ENCODE measurements around the gene GIT2. TPM values are rescaled to one million over a fixed set of nuclear protein-coding genes. Genes with fewer than 3 reads are reported as not detected.

GIT2 gene
- total and polyA plus RNA-seq, 2 of the 13 experiments (the other 11 are each of a cell fraction or from before 2014, with no cell fraction given), result 18.4 to 19.8 TPM

DNA sequence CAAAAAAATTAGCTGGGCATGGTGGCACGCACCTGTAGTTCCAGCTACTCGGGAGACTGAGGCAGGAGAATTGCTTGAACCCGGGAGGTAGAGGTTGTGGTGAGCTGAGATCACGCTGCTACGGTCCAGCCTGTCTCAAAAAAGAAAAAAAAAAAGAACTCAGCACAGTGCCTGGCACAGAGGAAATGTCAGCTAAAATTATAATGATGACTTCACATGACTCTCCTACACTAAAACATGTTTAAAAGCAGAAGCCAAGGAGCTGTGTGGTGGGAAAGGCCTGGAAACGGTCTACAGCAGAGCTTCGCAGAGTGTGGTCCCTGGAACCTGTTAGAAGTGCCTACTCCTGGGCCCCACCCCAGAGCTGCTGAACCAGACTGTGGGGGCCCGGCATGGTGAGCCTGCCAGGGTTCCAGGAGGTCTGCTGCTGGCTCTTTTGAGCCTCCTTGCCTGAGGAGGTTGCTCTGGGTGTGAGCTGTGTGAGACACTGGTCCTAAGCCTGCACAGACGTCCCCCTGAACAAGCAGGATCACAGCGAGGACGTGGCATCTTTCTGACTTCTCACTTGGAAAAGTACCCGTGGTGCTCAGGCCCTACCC lies 68.0 kb downstream of the GIT2 start:
- intact Hi-C loops (cut with micrococcal nuclease; ENCODE audit: unreplicated experiment), result loop anchor here (5.0 kb wide), 1 partner anchor 76 kb away; no protein-coding TSS in a partner anchor
- Histone ChIP-seq H4K20me1 (ENCODE audit: insufficient read depth, low read length) (no peaks in the 10 kb centered on the region), H3K4me3 (replicated peaks in 1 of 3; ENCODE audit: insufficient read depth in 1 of 3, low read depth in 2 of 3, low read length in 3 of 3) (no peak overlapping the region), H3K4me2 (ENCODE audit: low read depth, low read length) (no peak overlapping the region), H3K9me3 (ENCODE audit: low read length) (no peaks in the 10 kb centered on the region), H3K27ac (ENCODE audit: extremely low read length, insufficient read depth, low read length) (no peak overlapping the region), H3K4me1 (ENCODE audit: insufficient read depth, low read length) (peaks cover 25% of the 10 kb centered on the region), H3K27me3 (ENCODE audit: control insufficient read depth in 1 of 2, insufficient read depth in 2 of 2, low read length in 2 of 2) (no peaks in the 10 kb centered on the region), H3K9ac (ENCODE audit: insufficient read depth, low read depth, low read length) (no peak overlapping the region), H3K36me3 (replicated peaks in 1 of 2; ENCODE audit: control insufficient read depth in 1 of 2, insufficient read depth in 2 of 2, low read length in 2 of 2) (peaks cover 6 to 19% of the 10 kb centered on the region in 2 experiments; a peak in 4 of 5 replicates), H2AFZ (ENCODE audit: low read length) (no peak overlapping the region), H3K79me2 (ENCODE audit: insufficient read depth, low read length) (no peaks in the 10 kb centered on the region)
- ChIA-PET POLR2A (no interaction called here), CTCF (ENCODE audit: low intra/inter-chr PET ratio, low total read pairs) (interaction anchor here (0.9 to 2.3 kb wide), 2 partner anchors 10 to 75 kb away, joined by 3 to 10 read pairs; no protein-coding TSS in a partner anchor)
- in situ Hi-C loops (cut with HindIII; ENCODE audit: extremely low pct_ligation_motif_present, low pct_unique_long_range_greater_than_20kb), result no loop called here
- BruUV-seq (replicated peaks), result no TSS peak
- FAIRE-seq, result no peak
- no peak for ATAC-seq
- peak; percentile 36 for TF ChIP-seq AGO2 (optimal IDR thresholded peaks at IDR 0.05; ENCODE audit: low read depth, low read length)
- no peak for TF ChIP-seq ZNF281 (CRISPR knock-in tag; IDR thresholded peaks at IDR 0.05; ENCODE audit: borderline replicate concordance)
- DNase-seq (ENCODE audit: low spot score), result no peak
- 91% methylated on average over 6 of the region's 12 CpGs for WGBS (ENCODE audit: low lambda C conversion rate)

DNA sequence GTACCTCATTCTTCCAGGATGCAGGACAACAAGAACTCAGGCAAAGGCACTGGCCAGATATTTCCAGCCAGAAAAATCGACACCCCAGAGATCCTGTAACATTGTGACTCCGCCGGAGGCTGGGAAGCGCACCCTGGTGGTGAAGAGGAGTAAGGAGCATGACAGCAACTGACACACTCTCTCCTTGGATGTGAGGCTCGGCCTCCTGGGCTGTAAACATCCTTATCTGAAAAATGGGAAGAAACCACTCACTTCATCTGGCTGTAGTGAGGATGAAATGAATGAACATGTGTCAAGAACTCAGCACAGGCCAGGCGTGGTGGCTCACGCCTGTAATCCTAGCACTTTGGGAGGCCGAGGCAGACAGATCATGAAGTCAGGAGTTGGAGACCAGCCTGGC lies 68.5 kb downstream of the GIT2 start:
- FAIRE-seq, result peak; percentile 89
- intact Hi-C loops (cut with micrococcal nuclease; ENCODE audit: unreplicated experiment), result loop anchor here (5.0 kb wide), 1 partner anchor 75 kb away; no protein-coding TSS in a partner anchor
- Histone ChIP-seq H3K4me3 (replicated peaks in 1 of 3; ENCODE audit: insufficient read depth in 1 of 3, low read depth in 2 of 3, low read length in 3 of 3) (no peak overlapping the region), H3K9ac (ENCODE audit: insufficient read depth, low read depth, low read length) (no peak overlapping the region), H3K36me3 (replicated peaks in 1 of 2; ENCODE audit: control insufficient read depth in 1 of 2, insufficient read depth in 2 of 2, low read length in 2 of 2) (peaks cover 3 to 14% of the 10 kb centered on the region in 2 experiments; a peak in 2 of 5 replicates), H2AFZ (ENCODE audit: low read length) (no peak overlapping the region), H3K9me3 (ENCODE audit: low read length) (no peaks in the 10 kb centered on the region), H3K27ac (ENCODE audit: extremely low read length, insufficient read depth, low read length) (no peak overlapping the region), H3K79me2 (ENCODE audit: insufficient read depth, low read length) (no peaks in the 10 kb centered on the region), H3K4me2 (ENCODE audit: low read depth, low read length) (no peak overlapping the region), H4K20me1 (ENCODE audit: insufficient read depth, low read length) (no peaks in the 10 kb centered on the region), H3K27me3 (ENCODE audit: control insufficient read depth in 1 of 2, insufficient read depth in 2 of 2, low read length in 2 of 2) (no peaks in the 10 kb centered on the region), H3K4me1 (ENCODE audit: insufficient read depth, low read length) (peaks cover 25% of the 10 kb centered on the region)
- WGBS (ENCODE audit: low lambda C conversion rate), result 58% methylated on average over 8 of the region's 8 CpGs
- ChIA-PET CTCF (ENCODE audit: low intra/inter-chr PET ratio, low total read pairs) (interaction anchor here (0.9 to 2.3 kb wide), 2 partner anchors 10 to 74 kb away, joined by 3 to 10 read pairs; no protein-coding TSS in a partner anchor), POLR2A (no interaction called here)
- peak; percentile 44 for DNase-seq (ENCODE audit: low spot score)
- no TSS peak for BruUV-seq (replicated peaks)
- ATAC-seq, result peak; percentile 78
- in situ Hi-C loops (cut with HindIII; ENCODE audit: extremely low pct_ligation_motif_present, low pct_unique_long_range_greater_than_20kb), result no loop called here
- TF ChIP-seq ARNT2 (CRISPR knock-in tag; IDR thresholded peaks at IDR 0.05; ENCODE audit: low read depth), result 0 out of 2 replicates have a peak, but pooled peaks have one; percentile 37
- TF ChIP-seq SOX5 (CRISPR knock-in tag; IDR thresholded peaks at IDR 0.05; ENCODE audit: borderline replicate concordance), result no peak
- TF ChIP-seq EHMT2 (IDR thresholded peaks at IDR 0.05; ENCODE audit: borderline replicate concordance, low read depth, low read length), result no peak
- TF ChIP-seq, protein P1, sequence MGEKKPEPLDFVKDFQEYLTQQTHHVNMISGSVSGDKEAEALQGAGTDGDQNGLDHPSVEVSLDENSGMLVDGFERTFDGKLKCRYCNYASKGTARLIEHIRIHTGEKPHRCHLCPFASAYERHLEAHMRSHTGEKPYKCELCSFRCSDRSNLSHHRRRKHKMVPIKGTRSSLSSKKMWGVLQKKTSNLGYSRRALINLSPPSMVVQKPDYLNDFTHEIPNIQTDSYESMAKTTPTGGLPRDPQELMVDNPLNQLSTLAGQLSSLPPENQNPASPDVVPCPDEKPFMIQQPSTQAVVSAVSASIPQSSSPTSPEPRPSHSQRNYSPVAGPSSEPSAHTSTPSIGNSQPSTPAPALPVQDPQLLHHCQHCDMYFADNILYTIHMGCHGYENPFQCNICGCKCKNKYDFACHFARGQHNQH (CRISPR knock-in tag; IDR thresholded peaks at IDR 0.05), result peak; percentile 34; the same call in 1 of the 2 replicates
- TF ChIP-seq FOSL2 (CRISPR knock-in tag; IDR thresholded peaks at IDR 0.05), result 0 out of 2 replicates have a peak, but pooled peaks have one; percentile 22
- TF ChIP-seq CBFB (CRISPR knock-in tag; IDR thresholded peaks at IDR 0.05), result no peak
- no peak for TF ChIP-seq ZNF3 (CRISPR knock-in tag; IDR thresholded peaks at IDR 0.05)
- TF ChIP-seq FOXA3 (CRISPR knock-in tag; IDR thresholded peaks at IDR 0.05), result no peak
- peak; percentile 53; the same call in 1 of the 2 replicates for TF ChIP-seq ZNF770 (CRISPR knock-in tag; IDR thresholded peaks at IDR 0.05)
- no peak for TF ChIP-seq MEIS2 (CRISPR knock-in tag; IDR thresholded peaks at IDR 0.05)

Data from HepG2 (cell line).